K562 (cell line): ENCODE measurements around the gene COP1. TPM values are rescaled to one million over a fixed set of nuclear protein-coding genes. Genes with fewer than 3 reads are reported as not detected.

ENCODE experiments used
- ATAC-seq: fragments of 200-7000 bp; cut with Tn5 transposase; 3 replicates; pipeline ENCODE4 v1.9.1; 2020; ENCODE audit warnings: moderate library complexity
- BruUV-seq: library from RNA; stranded (reverse); fragments of 400-500 nt; replicated peaks from 2 replicates; lab custom pipeline; 2021; lab: Mats Ljungman, UMichigan
- CTCF ChIA-PET: fragments of 300-600 bp; formaldehyde crosslinking; extraction: SDS; loops from one replicate; lab custom pipeline; 2021; ENCODE audit warnings: low intra/inter-chr PET ratio; lab: Yijun Ruan, JAX
- POLR2A ChIA-PET: fragments of 300-600, 350-650 bp; sonication (Branson Sonifier 250); formaldehyde crosslinking; extraction: SDS; loops from one replicate; lab custom pipeline; 2021; ENCODE audit warnings: antibody characterized with exemption, inconsistent platforms; lab: Yijun Ruan, JAX
- DNase-seq, 4 experiments: peaks; one replicate each; pipeline versions ENCODE4 v3.0.0 to v3.0.0-alpha.2; 2011 to 2018; ENCODE audit warnings: low spot score in 3 of 4, mixed read lengths in 3 of 4; ENCODE audit errors: extremely low read depth in 1 of 4
- FAIRE-seq: peaks from 2 replicates; lab custom pipeline; 2011; peaks lifted over from hg19 to GRCh38; lab: Jason Lieb, UNC
- H2AFZ ChIP-seq: 2 replicates; pipeline ENCODE4 v1.6.0; 2011; ENCODE audit warnings: low read depth, low read length, control low read depth, inconsistent platforms
- H3K27ac ChIP-seq: fragments of 200-600 bp; 3 replicates; pipeline ENCODE4 v1.8.0; 2011; ENCODE audit warnings: low read depth, mild to moderate bottlenecking, control low read depth, inconsistent platforms, low read length, moderate library complexity, mixed read lengths; ENCODE audit errors: extremely low read depth
- H3K27me3 ChIP-seq, 2 experiments: fragments of 300-600 bp in 1 of 2; 2 replicates in 1 of 2; 3 replicates in 1 of 2; pipeline versions ENCODE4 v1.6.0 to v1.8.0; 2011; ENCODE audit warnings: inconsistent platforms in 2 of 2, low read length in 2 of 2, mild to moderate bottlenecking in 1 of 2, mixed read lengths in 1 of 2, moderate library complexity in 1 of 2; ENCODE audit not compliant: control insufficient read depth in 2 of 2, insufficient read depth in 2 of 2
- H3K36me3 ChIP-seq: fragments of 300-600 bp; 3 replicates; pipeline ENCODE4 v1.8.0; 2011; ENCODE audit warnings: mild to moderate bottlenecking, low read length, inconsistent platforms; ENCODE audit not compliant: control insufficient read depth, insufficient read depth
- H3K4me1 ChIP-seq, 2 experiments: fragments of 200-600 bp in 1 of 2; replicated peaks in 1 of 2; 2 replicates in 1 of 2; 3 replicates in 1 of 2; pipeline versions ENCODE4 v1.5.1 to v1.8.0; 2011; ENCODE audit warnings: inconsistent platforms in 2 of 2, low read length in 2 of 2, mild to moderate bottlenecking in 1 of 2, mixed read lengths in 1 of 2, moderate library complexity in 1 of 2; ENCODE audit not compliant: control insufficient read depth in 2 of 2, insufficient read depth in 2 of 2
- H3K4me2 ChIP-seq: 2 replicates; pipeline ENCODE4 v1.6.1; 2011; ENCODE audit warnings: low read length, control low read depth, inconsistent platforms, mixed read lengths; ENCODE audit not compliant: insufficient read depth
- H3K4me3 ChIP-seq: fragments of 200-600 bp; sonication (generic), shearing (Covaris generic); 2 replicates; pipeline ENCODE4 v1.5.1; 2016; ENCODE audit warnings: control low read depth, inconsistent platforms
- H3K79me2 ChIP-seq: fragments of 200-600 bp; 3 replicates; pipeline ENCODE4 v1.8.0; 2011; ENCODE audit warnings: low read length, inconsistent platforms; ENCODE audit not compliant: control insufficient read depth, insufficient read depth
- H3K9ac ChIP-seq, 2 experiments: 2 replicates each; pipeline versions ENCODE4 v1.6.0 to v1.6.1; 2011; ENCODE audit warnings: low read depth in 2 of 2, low read length in 2 of 2, control low read depth in 1 of 2, inconsistent platforms in 1 of 2, mild to moderate bottlenecking in 1 of 2, mixed read lengths in 1 of 2; ENCODE audit not compliant: insufficient read depth in 1 of 2
- H3K9me1 ChIP-seq: one replicate; pipeline ENCODE4 v1.6.0; 2011; ENCODE audit warnings: inconsistent platforms, mild to moderate bottlenecking, low read length, moderate library complexity; ENCODE audit not compliant: control insufficient read depth, insufficient read depth
- H3K9me3 ChIP-seq: replicated peaks from 2 replicates; pipeline ENCODE4 v1.5.1; 2011; ENCODE audit warnings: low read depth, low read length, inconsistent platforms; ENCODE audit not compliant: control insufficient read depth, insufficient read depth
- H4K20me1 ChIP-seq: replicated peaks from 2 replicates; pipeline ENCODE4 v1.6.1; 2011; ENCODE audit warnings: low read length, inconsistent platforms, mixed read lengths; ENCODE audit not compliant: control insufficient read depth, insufficient read depth
- CHD1 ChIP-seq: fragments of 200-600 bp; sonication (generic); IDR thresholded peaks from one replicate; pipeline ENCODE4 v1.6.1; 2012; ENCODE audit warnings: mild to moderate bottlenecking, moderate library complexity, low read length, inconsistent platforms
- MIER1 ChIP-seq: fragments of 450-650 bp; IDR thresholded peaks from 2 replicates; pipeline ENCODE4 v1.6.1; 2016; ENCODE audit warnings: antibody characterized with exemption, mild to moderate bottlenecking, low read depth
- SMARCA5 ChIP-seq: fragments of 450-650 bp; IDR thresholded peaks from 2 replicates; pipeline ENCODE4 v1.6.1; 2016
- SNIP1 ChIP-seq: fragments of 450-650 bp; IDR thresholded peaks from 2 replicates; pipeline ENCODE4 v1.7.1; 2017; ENCODE audit warnings: low read depth, mild to moderate bottlenecking
- TAF1 ChIP-seq: IDR thresholded peaks from 2 replicates; pipeline ENCODE4 v1.6.1; 2011; ENCODE audit warnings: mild to moderate bottlenecking, low read length, moderate library complexity; ENCODE audit not compliant: insufficient read depth, control insufficient read depth, severe bottlenecking; ENCODE audit errors: extremely low read depth
- YY1 ChIP-seq, 3 experiments: IDR thresholded peaks; 2 replicates each; pipeline ENCODE4 v1.6.1; 2011; ENCODE audit warnings: low read length in 2 of 3, mild to moderate bottlenecking in 2 of 3, moderate library complexity in 2 of 3, borderline replicate concordance in 1 of 3, control low read depth in 1 of 3, low read depth in 1 of 3; ENCODE audit not compliant: insufficient read depth in 3 of 3, insufficient replicate concordance in 2 of 3, control insufficient read depth in 1 of 3, insufficient read length in 1 of 3; ENCODE audit errors: extremely low read depth in 1 of 3
- ZBTB17 ChIP-seq: fragments of 450-650 bp; formaldehyde crosslinking; IDR thresholded peaks from 2 replicates; pipeline ENCODE4 v1.4.0; 2020; ENCODE audit warnings: mild to moderate bottlenecking
- ZNF224 ChIP-seq: sonication (generic); formaldehyde crosslinking; IDR thresholded peaks from 2 replicates; pipeline ENCODE4 v1.8.0; 2022; ENCODE audit warnings: mild to moderate bottlenecking, missing genetic modification reagents
- ZNF232 ChIP-seq: sonication (generic); formaldehyde crosslinking; IDR thresholded peaks from 2 replicates; pipeline ENCODE4 v1.8.0; 2022; ENCODE audit warnings: mild to moderate bottlenecking, missing genetic modification reagents
- WGBS: fragments of 100-300 bp; shearing (Covaris generic); methylation state at CpG from one replicate; pipeline ENCODE4 v1.1.6; 2016; ENCODE audit warnings: low coverage, mixed read lengths; ENCODE audit not compliant: insufficient coverage; ENCODE audit errors: missing lambda C conversion rate; 5-methylcytosine and 5-hydroxymethylcytosine counted together
- in situ Hi-C: fragments of 300-500 bp; cut with MboI; formaldehyde crosslinking; loops from 4 replicates; pipeline ENCODE4 v1.15.0; 2018; ENCODE audit warnings: inconsistent platforms, mixed read lengths
- intact Hi-C: fragments of 100-400 bp; cut with micrococcal nuclease; formaldehyde crosslinking; loops from 2 replicates; pipeline ENCODE4 v1.14.2; 2022
- polyA plus RNA-seq, 8 experiments: library from polyadenylated mRNA; depleted of rRNA in 4 of 8; stranded (reverse) in 5 of 8; unstranded in 3 of 8; fragments of >200 nt; fragmentation: Nextera tagmentation in 2 of 8; fragmentation: Illumina TruSeq in 1 of 8; extraction: Ambion mirVana in 2 of 8; extraction: Trizol in 1 of 8; gene quantifications; 2 replicates each; pipeline versions ENCODE4 v1.2.1 to v1.2.3, GENCODE V29; 2011 to 2014; ENCODE audit warnings: inconsistent platforms in 1 of 8, missing spikeins in 1 of 8
- total RNA-seq, 7 experiments: library from RNA; depleted of rRNA in 6 of 7; stranded (reverse); fragments of >200 nt in 6 of 7; fragmentation: Illumina TruSeq in 2 of 7; extraction: Trizol in 2 of 7; gene quantifications; 2 replicates each; pipeline versions ENCODE4 v1.2.1 to v1.2.3, GENCODE V29; 2011 to 2021; ENCODE audit warnings: low replicate concordance in 1 of 7
- TF ChIP-seq, protein P1 (sequence below): fragments of 450-650 bp; IDR thresholded peaks from 2 replicates; pipeline ENCODE4 v1.6.1; 2017; ENCODE audit warnings: antibody characterized with exemption, mild to moderate bottlenecking
- TF ChIP-seq, protein P2 (sequence below): fragments of 450-650 bp; IDR thresholded peaks from 2 replicates; pipeline ENCODE4 v1.6.1; 2016; ENCODE audit warnings: low read depth, mild to moderate bottlenecking, moderate library complexity

Gene COP1
- total and polyA plus RNA-seq, 9 of the 15 experiments (the other 6 are each of a cell fraction or from before 2014, with no cell fraction given), result 25.8 to 77.7 (median 58.6) TPM

DNA sequence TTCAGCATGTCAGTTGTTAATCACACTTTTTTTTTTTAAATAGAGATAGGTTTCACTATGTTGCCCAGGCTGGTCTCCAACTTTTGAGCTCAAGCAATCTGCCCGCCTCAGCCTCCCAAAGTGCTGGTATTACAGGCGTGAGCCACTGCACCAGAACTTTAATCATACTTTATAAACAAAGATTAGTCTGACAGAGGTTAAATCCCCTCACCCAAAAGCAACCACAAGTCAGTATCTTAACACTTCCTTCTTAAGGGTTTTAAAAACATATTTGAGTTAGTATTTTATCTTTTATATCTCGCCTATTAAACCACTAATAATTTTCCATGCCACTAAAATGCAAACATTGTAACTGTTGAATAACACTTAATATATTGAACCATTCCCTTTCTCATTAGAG is 70.2 kb downstream of the COP1 start:
- H2AFZ ChIP-seq, result no peak overlapping the region
- H3K4me1 ChIP-seq, result no peaks in the 10 kb centered on the region; a peak in 1 of 5 replicates
- H3K4me2 ChIP-seq, result no peak overlapping the region
- TF ChIP-seq SMARCA5 (no peak), ZNF224 (CRISPR knock-in tag) (no peak), ZBTB17 (no peak), CHD1 (no peak), TAF1 (no peak), ZNF232 (CRISPR knock-in tag) (no peak), SNIP1 (no peak), YY1 (IDR thresholded peaks at IDR 0.05; ENCODE audit: borderline replicate concordance in 1 of 3, control insufficient read depth in 1 of 3, extremely low read depth in 1 of 3, insufficient read depth in 3 of 3, insufficient read length in 1 of 3, insufficient replicate concordance in 2 of 3, low read depth in 1 of 3, low read length in 2 of 3) (no peak), MIER1 (no peak)
- TF ChIP-seq, protein P1, sequence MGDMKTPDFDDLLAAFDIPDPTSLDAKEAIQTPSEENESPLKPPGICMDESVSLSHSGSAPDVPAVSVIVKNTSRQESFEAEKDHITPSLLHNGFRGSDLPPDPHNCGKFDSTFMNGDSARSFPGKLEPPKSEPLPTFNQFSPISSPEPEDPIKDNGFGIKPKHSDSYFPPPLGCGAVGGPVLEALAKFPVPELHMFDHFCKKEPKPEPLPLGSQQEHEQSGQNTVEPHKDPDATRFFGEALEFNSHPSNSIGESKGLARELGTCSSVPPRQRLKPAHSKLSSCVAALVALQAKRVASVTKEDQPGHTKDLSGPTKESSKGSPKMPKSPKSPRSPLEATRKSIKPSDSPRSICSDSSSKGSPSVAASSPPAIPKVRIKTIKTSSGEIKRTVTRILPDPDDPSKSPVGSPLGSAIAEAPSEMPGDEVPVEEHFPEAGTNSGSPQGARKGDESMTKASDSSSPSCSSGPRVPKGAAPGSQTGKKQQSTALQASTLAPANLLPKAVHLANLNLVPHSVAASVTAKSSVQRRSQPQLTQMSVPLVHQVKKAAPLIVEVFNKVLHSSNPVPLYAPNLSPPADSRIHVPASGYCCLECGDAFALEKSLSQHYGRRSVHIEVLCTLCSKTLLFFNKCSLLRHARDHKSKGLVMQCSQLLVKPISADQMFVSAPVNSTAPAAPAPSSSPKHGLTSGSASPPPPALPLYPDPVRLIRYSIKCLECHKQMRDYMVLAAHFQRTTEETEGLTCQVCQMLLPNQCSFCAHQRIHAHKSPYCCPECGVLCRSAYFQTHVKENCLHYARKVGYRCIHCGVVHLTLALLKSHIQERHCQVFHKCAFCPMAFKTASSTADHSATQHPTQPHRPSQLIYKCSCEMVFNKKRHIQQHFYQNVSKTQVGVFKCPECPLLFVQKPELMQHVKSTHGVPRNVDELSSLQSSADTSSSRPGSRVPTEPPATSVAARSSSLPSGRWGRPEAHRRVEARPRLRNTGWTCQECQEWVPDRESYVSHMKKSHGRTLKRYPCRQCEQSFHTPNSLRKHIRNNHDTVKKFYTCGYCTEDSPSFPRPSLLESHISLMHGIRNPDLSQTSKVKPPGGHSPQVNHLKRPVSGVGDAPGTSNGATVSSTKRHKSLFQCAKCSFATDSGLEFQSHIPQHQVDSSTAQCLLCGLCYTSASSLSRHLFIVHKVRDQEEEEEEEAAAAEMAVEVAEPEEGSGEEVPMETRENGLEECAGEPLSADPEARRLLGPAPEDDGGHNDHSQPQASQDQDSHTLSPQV, result no peak
- TF ChIP-seq, protein P2, sequence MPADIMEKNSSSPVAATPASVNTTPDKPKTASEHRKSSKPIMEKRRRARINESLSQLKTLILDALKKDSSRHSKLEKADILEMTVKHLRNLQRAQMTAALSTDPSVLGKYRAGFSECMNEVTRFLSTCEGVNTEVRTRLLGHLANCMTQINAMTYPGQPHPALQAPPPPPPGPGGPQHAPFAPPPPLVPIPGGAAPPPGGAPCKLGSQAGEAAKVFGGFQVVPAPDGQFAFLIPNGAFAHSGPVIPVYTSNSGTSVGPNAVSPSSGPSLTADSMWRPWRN, result no peak
- no peak overlapping the region for H3K4me3 ChIP-seq
- no peaks in the 10 kb centered on the region; the same call in 1 of the 2 replicates for H3K9me3 ChIP-seq
- no peak overlapping the region for H3K27ac ChIP-seq
- FAIRE-seq (no peak), ATAC-seq (no peak), DNase-seq (no peak)
- BruUV-seq, result no TSS peak
- in situ Hi-C loops (no loop called here), intact Hi-C loops (no loop called here)
- WGBS, result 85% methylated on average over 3 of the region's 3 CpGs
- POLR2A ChIA-PET, result no interaction called here
- no peak overlapping the region for H3K9ac ChIP-seq
- H4K20me1 ChIP-seq, result no peaks in the 10 kb centered on the region
- CTCF ChIA-PET, result no interaction called here
- H3K9me1 ChIP-seq, result no peaks in the 10 kb centered on the region
- no peaks in the 10 kb centered on the region for H3K27me3 ChIP-seq
- H3K79me2 ChIP-seq, result peaks cover 31% of the 10 kb centered on the region
- H3K36me3 ChIP-seq, result peaks cover 14% of the 10 kb centered on the region; the same call in 2 of the 3 replicates
